Caco-2 (cell line): ENCODE results near the gene CDKN1C. TPM values are rescaled to one million over a fixed set of nuclear protein-coding genes. Genes with fewer than 3 reads are reported as not detected.

Experiments
- BruUV-seq: library from RNA; stranded (reverse); fragments of 400-500 nt; replicated peaks from 2 replicates; lab custom pipeline; 2021; lab: Mats Ljungman, UMichigan
- CTCF ChIA-PET: fragments of 300-600 bp; sonication (Branson Sonifier 250); formaldehyde crosslinking; loops from one replicate; lab custom pipeline; 2022; ENCODE audit warnings: antibody characterized with exemption; lab: Charles Lee
- POLR2A ChIA-PET: fragments of 300-600 bp; sonication (Branson Sonifier 250); formaldehyde crosslinking; loops from one replicate; lab custom pipeline; 2022; ENCODE audit warnings: antibody characterized with exemption; lab: Charles Lee
- DNase-seq, 2 experiments: peaks; one replicate each; pipeline versions ENCODE4 v3.0.0 to v3.0.0-alpha.2; 2020 to 2022
- H3K27me3 ChIP-seq: replicated peaks from 2 replicates; pipeline ENCODE4 v1.6.0; 2011; ENCODE audit warnings: low read length; ENCODE audit not compliant: control insufficient read depth, insufficient read depth
- H3K36me3 ChIP-seq: 2 replicates; pipeline ENCODE4 v1.5.1; 2011; ENCODE audit warnings: low read length; ENCODE audit not compliant: control insufficient read depth, insufficient read depth
- H3K4me1 ChIP-seq: fragments of 250-450 bp; sonication (Bioruptor Pico); 2 replicates; pipeline ENCODE4 v1.5.1; 2020; ENCODE audit warnings: mild to moderate bottlenecking
- H3K4me3 ChIP-seq: 2 replicates; pipeline ENCODE4 v1.5.1; 2011; ENCODE audit warnings: low read depth, mild to moderate bottlenecking, control low read depth, low read length
- H3K9me3 ChIP-seq: fragments of 250-450 bp; sonication (Bioruptor Pico); 2 replicates; pipeline ENCODE4 v1.5.1; 2020; ENCODE audit warnings: mild to moderate bottlenecking, moderate library complexity
- H3K27ac Mint-ChIP-seq: one replicate; pipeline ENCODE4 v1.8.0; 2022; ENCODE audit warnings: mixed read lengths; ENCODE audit not compliant: unreplicated experiment
- H3K27me3 Mint-ChIP-seq: one replicate; pipeline ENCODE4 v1.8.0; 2022; ENCODE audit warnings: mixed read lengths; ENCODE audit not compliant: insufficient read depth, unreplicated experiment
- H3K36me3 Mint-ChIP-seq: one replicate; pipeline ENCODE4 v1.8.0; 2022; ENCODE audit warnings: mild to moderate bottlenecking, mixed read lengths; ENCODE audit not compliant: insufficient read depth, unreplicated experiment
- H3K4me1 Mint-ChIP-seq: one replicate; pipeline ENCODE4 v1.8.0; 2022; ENCODE audit warnings: low read depth, mixed read lengths; ENCODE audit not compliant: unreplicated experiment
- H3K4me3 Mint-ChIP-seq: one replicate; pipeline ENCODE4 v1.8.0; 2022; ENCODE audit warnings: mild to moderate bottlenecking, moderate library complexity, mixed read lengths; ENCODE audit not compliant: unreplicated experiment
- H3K9me3 Mint-ChIP-seq: one replicate; pipeline ENCODE4 v1.8.0; 2022; ENCODE audit warnings: mixed read lengths; ENCODE audit not compliant: unreplicated experiment
- CTCF ChIP-seq, 2 experiments: fragments of 200-600 bp in 1 of 2; IDR thresholded peaks; 1 replicate in 1 of 2; 2 replicates in 1 of 2; pipeline versions ENCODE4 v1.5.1 to v1.8.0; 2011 to 2022; ENCODE audit warnings: antibody characterized with exemption in 1 of 2, control low read depth in 1 of 2, inconsistent platforms in 1 of 2, low read depth in 1 of 2, low read length in 1 of 2, mild to moderate bottlenecking in 1 of 2, moderate library complexity in 1 of 2; ENCODE audit not compliant: insufficient read depth in 1 of 2, severe bottlenecking in 1 of 2, unreplicated experiment in 1 of 2
- intact Hi-C: fragments of 100-400 bp; cut with micrococcal nuclease; formaldehyde crosslinking; loops from one replicate; pipeline ENCODE4 v1.10.0; 2022; ENCODE audit not compliant: unreplicated experiment
- total RNA-seq: library from RNA; stranded (reverse); gene quantifications from 2 replicates; pipeline ENCODE4 v1.2.3, GENCODE V29; 2022

CDKN1C gene
- total RNA-seq, 1 experiment from 2014 or later, result 25.5 TPM

GRCh38 chr11:2867142-2867541 lies 18.4 kb downstream of the CDKN1C start:
- ChIA-PET POLR2A (no interaction called here), CTCF (no interaction called here)
- intact Hi-C loops, result no loop called here
- Histone ChIP-seq H3K36me3 (no peaks in the 10 kb centered on the region), H3K4me3 (no peak overlapping the region), H3K9me3 (no peaks in the 10 kb centered on the region), H3K4me1 (peaks cover 5% of the 10 kb centered on the region), H3K27me3 (no peaks in the 10 kb centered on the region)
- peaks cover 12% of the 10 kb centered on the region for H3K4me1 Mint-ChIP-seq
- H3K4me3 Mint-ChIP-seq, result no peak overlapping the region
- no peak for DNase-seq
- no peaks in the 10 kb centered on the region for H3K9me3 Mint-ChIP-seq
- H3K27me3 Mint-ChIP-seq, result no peaks in the 10 kb centered on the region
- BruUV-seq, result no TSS peak
- H3K27ac Mint-ChIP-seq, result no peak overlapping the region
- no peak for TF ChIP-seq CTCF (IDR thresholded peaks at IDR 0.05; ENCODE audit: insufficient read depth in 1 of 2, low read depth in 1 of 2, low read length in 1 of 2, severe bottlenecking in 1 of 2, unreplicated experiment in 1 of 2)
- peaks cover 10% of the 10 kb centered on the region for H3K36me3 Mint-ChIP-seq

- Mint-ChIP-seq H3K4me3 (no peak overlapping the region), H3K4me1 (peaks cover 14% of the 10 kb centered on the region), H3K9me3 (no peaks in the 10 kb centered on the region), H3K27me3 (no peaks in the 10 kb centered on the region), H3K36me3 (peaks cover under 1% of the 10 kb centered on the region), H3K27ac (no peak overlapping the region)
- H3K27me3 ChIP-seq, result no peaks in the 10 kb centered on the region
- peaks cover 5% of the 10 kb centered on the region for H3K4me1 ChIP-seq
- no peak overlapping the region for H3K4me3 ChIP-seq
- BruUV-seq, result no TSS peak
- ChIA-PET POLR2A (interaction anchor here (0.6 kb wide), 1 partner anchor 19 kb away, joined by 3 read pairs; the partner anchor contains the start of gene CDKN1C), CTCF (no interaction called here)
- H3K9me3 ChIP-seq, result no peaks in the 10 kb centered on the region
- intact Hi-C loops, result no loop called here
- no peak for TF ChIP-seq CTCF (IDR thresholded peaks at IDR 0.05; ENCODE audit: insufficient read depth in 1 of 2, low read depth in 1 of 2, low read length in 1 of 2, severe bottlenecking in 1 of 2, unreplicated experiment in 1 of 2)
- no peak for DNase-seq
- H3K36me3 ChIP-seq, result no peaks in the 10 kb centered on the region
Observed at GRCh38 chr11:2865922-2866577, 19.5 kb downstream of the CDKN1C start.

GRCh38 chr11:2864901-2865300 lies 20.7 kb downstream of the CDKN1C start:
- CTCF ChIA-PET, result no interaction called here
- TF ChIP-seq CTCF (IDR thresholded peaks at IDR 0.05; ENCODE audit: insufficient read depth in 1 of 2, low read depth in 1 of 2, low read length in 1 of 2, severe bottlenecking in 1 of 2, unreplicated experiment in 1 of 2), result no peak
- no TSS peak for BruUV-seq
- peaks cover 11% of the 10 kb centered on the region for H3K4me1 ChIP-seq
- Mint-ChIP-seq H3K27ac (no peak overlapping the region), H3K4me1 (peaks cover 21% of the 10 kb centered on the region), H3K36me3 (no peaks in the 10 kb centered on the region), H3K27me3 (no peaks in the 10 kb centered on the region), H3K9me3 (no peaks in the 10 kb centered on the region), H3K4me3 (no peak overlapping the region)
- no peaks in the 10 kb centered on the region for H3K9me3 ChIP-seq
- no peaks in the 10 kb centered on the region for H3K27me3 ChIP-seq
- POLR2A ChIA-PET, result no interaction called here
- intact Hi-C loops, result no loop called here
- no peaks in the 10 kb centered on the region for H3K36me3 ChIP-seq
- no peak for DNase-seq
- H3K4me3 ChIP-seq, result no peak overlapping the region
